ENCODE data around the gene SLC25A48.
"Not testable (repeated sequence)": the region's sequence is repeated elsewhere in the genome, so short reads cannot be mapped to it uniquely, and the experiment has no call there.

SLC25A48 gene

DNA sequence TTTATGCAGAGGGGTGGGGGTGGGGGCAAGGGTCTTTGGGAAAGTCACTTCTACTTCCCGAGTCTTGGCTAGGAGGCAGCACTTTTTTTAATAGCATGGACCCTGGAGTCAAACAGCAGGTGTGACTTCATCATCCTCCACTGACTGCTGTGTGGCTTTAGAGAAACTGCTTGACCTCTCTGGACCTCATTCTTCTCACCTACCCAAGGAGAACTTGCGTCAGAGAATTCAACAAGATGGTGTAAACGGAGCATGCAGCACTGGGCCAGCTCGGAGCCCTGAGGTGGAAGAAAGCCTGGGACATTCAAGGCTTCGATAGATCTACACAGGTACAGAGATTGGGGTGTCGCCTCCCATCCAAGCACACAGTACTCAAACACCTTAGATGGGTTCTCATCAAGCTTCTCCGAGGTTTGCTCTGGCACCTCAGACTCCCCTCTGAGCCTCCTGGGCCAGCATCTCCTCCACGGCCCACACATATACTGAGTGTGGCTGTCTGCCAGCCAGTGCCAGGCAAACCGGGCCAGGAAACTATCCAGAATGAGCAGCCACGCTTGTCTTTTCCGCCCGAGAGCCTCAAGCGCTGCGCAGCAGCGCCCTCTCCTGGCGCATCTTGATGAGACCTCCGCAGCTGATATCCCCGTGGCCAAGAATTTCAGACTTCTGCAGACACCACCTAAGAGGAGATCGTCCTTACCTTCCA lies 4.6 kb upstream of the SLC25A48 start:
- peak in 41 of 56 donors; percentile 28 to 84 (median 54) for DNase-seq

GRCh38 chr5:135830384-135830700 lies 4.1 kb upstream of the SLC25A48 start:
- DNase-seq, result no peak

GRCh38 chr5:135830876-135831275 lies 3.6 kb upstream of the SLC25A48 start:
- no peak for DNase-seq

DNA sequence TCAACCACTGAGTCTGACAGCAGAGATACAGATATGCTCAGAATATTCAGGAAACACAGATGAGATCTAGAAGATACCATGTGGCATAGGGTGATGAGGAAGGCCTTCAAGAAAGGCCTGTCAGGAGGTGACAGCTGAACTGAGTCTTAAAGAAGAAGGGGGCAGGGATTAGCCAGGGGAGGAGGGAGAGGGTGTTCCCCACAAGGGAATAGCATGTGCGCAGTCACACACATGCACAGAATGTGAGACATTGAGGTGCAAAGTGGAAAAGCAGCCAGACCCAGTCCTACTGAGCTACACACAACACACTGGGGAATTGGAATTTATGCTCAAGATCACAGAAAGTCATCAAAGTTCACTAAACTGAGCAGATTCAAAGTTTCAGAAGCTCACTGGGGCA lies 3.0 kb upstream of the SLC25A48 start:
- no peak for DNase-seq

GRCh38 chr5:135831851-135832555 lies 2.5 kb upstream of the SLC25A48 start:
- DNase-seq, result no peak

- peak in 2 of 56 donors; percentile 9 to 14 for DNase-seq
Observed at GRCh38 chr5:135832941-135833920, 1.2 kb upstream of the SLC25A48 start.

GRCh38 chr5:135833961-135834638 lies 363 bp upstream of the SLC25A48 start:
- DNase-seq, result peak in 6 of 56 donors; percentile 11 to 50 (median 20)

GRCh38 chr5:135835766-135836165 lies 1.3 kb downstream of the SLC25A48 start:
- no peak for DNase-seq

- not testable (repeated sequence) for DNase-seq
Observed at GRCh38 chr5:135838395-135838794, 3.9 kb downstream of the SLC25A48 start.

- no peak for DNase-seq
Observed at GRCh38 chr5:135839566-135839965, 5.1 kb downstream of the SLC25A48 start.

DNA sequence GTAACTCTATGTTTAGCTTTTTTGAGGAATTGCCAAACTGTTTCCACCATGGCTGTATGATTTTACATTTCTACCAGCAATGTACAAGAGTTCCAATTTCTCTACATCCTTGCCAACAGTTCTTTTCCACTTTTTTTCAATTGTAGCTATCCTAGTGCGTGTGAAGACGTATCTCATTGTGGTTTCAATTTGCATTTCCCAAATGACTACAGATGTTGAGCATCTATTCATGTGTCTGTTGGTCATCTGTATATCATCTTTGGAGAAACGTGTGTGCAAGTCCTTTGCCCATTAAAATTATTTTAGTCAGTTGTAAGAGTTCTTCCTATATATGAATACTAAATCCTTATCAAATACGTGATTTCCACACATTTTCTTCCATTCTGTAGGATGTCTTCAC lies 6.5 kb downstream of the SLC25A48 start:
- DNase-seq, result no peak

DNA sequence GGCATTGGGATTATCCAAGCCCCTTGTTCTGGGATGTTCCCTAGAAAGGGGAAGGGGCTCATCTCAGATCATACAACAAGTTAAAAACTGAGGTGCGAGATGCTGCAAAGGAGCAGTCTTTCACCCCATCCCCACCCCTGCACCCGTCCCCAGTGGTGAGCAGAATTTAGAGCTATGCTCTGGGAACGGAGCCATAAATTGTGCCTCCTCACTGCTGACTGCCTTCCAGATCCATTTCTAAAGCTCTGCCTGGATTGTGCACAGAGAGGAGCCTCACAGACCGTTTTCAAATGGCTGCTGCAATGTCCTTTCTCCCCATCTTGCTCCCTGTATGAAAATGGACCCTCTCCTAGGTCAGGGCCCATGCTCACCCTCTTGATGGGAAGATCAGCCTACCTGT lies 8.3 kb downstream of the SLC25A48 start:
- peak in 22 of 56 donors; percentile 8 to 65 (median 33) for DNase-seq

DNA sequence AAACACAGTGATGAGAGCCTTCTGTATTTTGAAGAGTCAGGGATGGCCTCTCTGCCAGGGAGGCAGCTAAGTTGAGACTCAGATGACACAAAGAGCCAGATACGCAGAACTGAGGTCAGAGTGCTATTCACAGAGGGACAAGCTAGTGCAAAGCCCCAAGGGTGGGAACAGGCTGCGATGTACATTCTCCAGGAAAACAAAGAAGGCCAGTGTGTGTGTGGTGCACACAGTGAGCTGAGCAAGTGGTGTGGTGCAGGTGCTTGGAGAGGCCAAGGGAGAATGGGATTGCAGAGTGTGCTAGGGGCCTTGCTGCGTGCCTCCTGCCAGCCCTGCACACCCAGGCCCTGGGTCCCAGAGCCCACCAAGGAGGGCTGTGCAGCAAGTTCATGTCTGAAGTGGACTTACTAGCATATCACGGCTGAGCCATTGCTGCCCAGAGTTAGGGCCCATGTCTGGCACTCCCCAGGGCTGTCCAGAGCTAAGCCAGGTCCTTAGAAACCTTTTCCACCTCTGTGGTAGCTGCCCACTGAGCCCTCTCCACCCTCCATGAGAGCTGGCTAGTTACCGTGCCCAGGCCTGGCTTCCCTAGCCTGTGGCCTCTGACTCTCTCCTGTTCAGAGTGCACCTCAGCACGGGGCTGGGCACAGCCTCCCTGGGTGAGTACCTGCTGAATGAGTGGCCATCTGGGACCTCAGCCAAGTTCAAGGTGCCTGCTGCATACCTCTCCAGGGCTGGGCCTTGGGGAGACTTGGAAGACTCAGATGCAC lies 9.3 kb downstream of the SLC25A48 start:
- peak in 39 of 56 donors; percentile 13 to 85 (median 48) for DNase-seq

DNA sequence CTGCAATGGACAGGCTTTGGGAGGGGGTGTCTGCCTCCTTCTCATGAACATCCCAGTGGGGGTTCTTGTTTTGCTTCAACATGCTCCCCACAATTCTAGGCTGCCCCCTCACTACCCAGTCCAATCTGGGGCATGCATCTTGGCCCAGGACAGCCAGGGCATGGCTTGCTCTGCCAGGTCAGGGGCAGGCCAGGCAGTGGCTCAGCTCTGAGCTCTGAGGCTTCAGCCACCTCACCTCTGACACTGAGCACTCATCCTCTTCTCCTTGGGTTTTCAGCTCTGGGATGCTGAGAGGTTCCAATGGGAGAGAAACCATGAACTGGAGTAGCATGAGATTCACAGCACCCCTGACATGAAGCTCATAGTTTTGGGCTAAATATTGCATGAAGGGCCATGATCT lies 11.8 kb downstream of the SLC25A48 start:
- DNase-seq, result no peak

DNA sequence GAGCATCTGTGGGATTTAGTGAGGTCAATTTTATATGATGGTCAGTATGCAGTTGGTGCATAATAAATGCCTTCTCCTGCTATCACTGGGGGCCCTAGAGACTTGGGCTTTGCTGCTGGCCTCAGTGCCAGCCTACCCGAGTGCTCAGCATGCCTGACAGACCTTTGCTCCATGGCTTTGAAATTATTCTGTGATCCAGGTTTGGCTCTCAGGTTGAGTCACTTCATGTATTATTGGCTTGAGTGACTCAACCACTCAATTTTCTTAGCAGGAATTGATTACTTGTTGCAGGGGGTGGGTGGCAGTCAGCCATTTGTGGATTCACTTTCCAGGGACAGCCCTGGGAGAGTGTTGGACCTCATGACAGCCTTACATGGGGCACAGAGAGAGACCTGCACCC lies 13.5 kb downstream of the SLC25A48 start:
- DNase-seq, result no peak

- no peak for DNase-seq
Observed at GRCh38 chr5:135850231-135850630, 15.8 kb downstream of the SLC25A48 start.

DNA sequence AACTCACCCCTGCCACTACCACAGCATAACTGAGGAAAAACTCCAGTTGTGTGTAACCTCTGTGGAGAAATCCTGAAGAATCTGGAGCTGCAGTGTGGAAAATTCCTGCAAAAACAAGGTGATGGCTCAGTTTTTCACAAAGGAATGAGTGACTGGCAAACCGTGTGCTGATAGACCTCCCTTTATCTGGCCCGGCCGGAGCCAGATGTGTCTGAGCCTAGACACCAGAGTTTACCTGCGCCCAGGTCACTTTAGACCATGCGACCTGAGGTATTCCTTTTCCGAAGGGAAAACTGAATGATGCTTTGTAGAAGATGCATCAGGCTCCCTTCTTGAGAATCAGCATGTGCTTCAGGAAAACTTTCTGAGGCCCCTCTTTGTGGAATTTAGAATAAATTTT lies 16.2 kb downstream of the SLC25A48 start:
- DNase-seq, result no peak

GRCh38 chr5:135851186-135851914 lies 16.9 kb downstream of the SLC25A48 start:
- DNase-seq, result peak in 18 of 56 donors; percentile 6 to 63 (median 26)
